Adrenal gland (tissue), 5 donors: ENCODE results near the gene RAB40C.

ENCODE experiments used
- CTCF ChIP-seq, 6 experiments: fragments of 450-650 bp in 4 of 6; fragments of 200-600 bp in 2 of 6; sonication (generic) in 1 of 6; IDR thresholded peaks; 1 replicate in 5 of 6; 2 replicates in 1 of 6; pipeline versions ENCODE4 v1.5.1 to v1.8.0; 2016 to 2021; ENCODE audit warnings: antibody characterized with exemption in 6 of 6, mild to moderate bottlenecking in 2 of 6, moderate library complexity in 1 of 6
- POLR2A ChIP-seq, 2 donors: fragments of 450-650 bp; IDR thresholded peaks; one replicate each; pipeline ENCODE4 v1.6.1; 2017; ENCODE audit warnings: antibody characterized with exemption in 2 of 2, mild to moderate bottlenecking in 2 of 2, moderate library complexity in 1 of 2
- donor health status: DM: no; HTN: no; CAD: no.

DNA sequence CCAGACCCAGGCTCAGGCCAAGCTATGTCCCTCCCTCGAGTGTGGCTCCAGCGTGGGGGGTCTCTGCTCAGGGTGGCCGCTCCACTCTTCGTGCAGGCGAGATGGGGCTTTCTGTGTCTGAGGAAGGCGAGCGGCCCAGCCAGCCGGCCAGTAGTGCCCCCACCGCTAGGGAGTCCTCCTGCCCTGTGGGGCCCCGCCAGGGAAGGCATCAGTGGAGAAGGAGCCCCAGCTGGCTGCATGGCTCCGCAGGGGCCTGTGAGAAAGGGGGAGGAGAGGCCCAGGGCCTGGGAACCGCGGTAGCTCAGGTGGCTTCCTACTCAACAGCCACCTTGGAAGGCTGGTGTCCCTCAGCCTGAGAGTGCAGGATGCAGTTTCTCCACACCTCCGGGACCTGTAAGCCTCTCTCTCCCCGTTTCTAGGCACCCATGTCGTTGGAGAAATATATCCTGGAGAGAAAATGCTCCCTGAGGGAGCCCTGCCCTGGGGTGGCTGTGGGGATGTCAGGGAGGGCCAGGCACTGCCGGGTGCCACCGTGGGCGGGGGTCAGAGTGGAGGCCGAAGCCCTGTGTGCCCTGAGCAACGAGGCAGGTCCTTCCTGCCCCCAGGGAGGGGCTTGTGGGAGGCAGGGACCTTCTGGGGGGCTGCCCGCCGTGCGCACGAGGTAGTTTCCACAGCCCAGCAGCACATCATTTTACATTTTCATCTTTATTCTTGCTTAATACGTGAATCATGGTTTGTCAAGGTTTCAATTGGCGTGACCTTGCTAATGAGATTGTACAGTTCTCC, 16.8 kb upstream of the RAB40C start:
- TF ChIP-seq CTCF (IDR thresholded peaks at IDR 0.05) (no peak), POLR2A (IDR thresholded peaks at IDR 0.05) (no peak)
